GM12875 (cell line): ENCODE measurements around the gene ANKRD13C.

Experiments used
- H3K4me3 ChIP-seq: one replicate; pipeline ENCODE4 v1.5.1; 2011; ENCODE audit warnings: low read depth, low read length, control low read depth
- TF ChIP-seq, protein P1 (sequence below): IDR thresholded peaks from 2 replicates; pipeline ENCODE4 v1.5.1; 2011; ENCODE audit warnings: low read depth, mild to moderate bottlenecking, control low read depth, inconsistent platforms, low read length, moderate library complexity, borderline replicate concordance; ENCODE audit not compliant: insufficient read depth

ANKRD13C gene

DNA sequence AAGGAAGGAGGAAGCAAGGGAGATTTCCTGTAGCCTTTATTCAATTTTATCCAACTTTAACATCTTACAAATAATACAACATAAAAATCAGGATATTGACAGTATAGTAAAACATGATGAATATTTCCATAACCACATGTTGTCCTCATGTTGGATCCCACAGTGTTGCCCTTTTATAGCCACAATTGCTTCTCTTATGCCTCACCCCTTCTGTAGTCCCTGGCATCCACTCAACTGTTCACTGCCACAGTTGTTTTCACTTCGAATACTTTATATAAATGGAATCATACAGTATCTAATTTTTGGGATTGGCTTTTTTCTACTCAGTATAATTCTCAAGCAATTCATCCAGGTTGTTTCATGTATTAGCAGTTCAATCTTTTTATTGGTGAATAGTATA is 88.6 kb downstream of the ANKRD13C start:
- TF ChIP-seq, protein P1, sequence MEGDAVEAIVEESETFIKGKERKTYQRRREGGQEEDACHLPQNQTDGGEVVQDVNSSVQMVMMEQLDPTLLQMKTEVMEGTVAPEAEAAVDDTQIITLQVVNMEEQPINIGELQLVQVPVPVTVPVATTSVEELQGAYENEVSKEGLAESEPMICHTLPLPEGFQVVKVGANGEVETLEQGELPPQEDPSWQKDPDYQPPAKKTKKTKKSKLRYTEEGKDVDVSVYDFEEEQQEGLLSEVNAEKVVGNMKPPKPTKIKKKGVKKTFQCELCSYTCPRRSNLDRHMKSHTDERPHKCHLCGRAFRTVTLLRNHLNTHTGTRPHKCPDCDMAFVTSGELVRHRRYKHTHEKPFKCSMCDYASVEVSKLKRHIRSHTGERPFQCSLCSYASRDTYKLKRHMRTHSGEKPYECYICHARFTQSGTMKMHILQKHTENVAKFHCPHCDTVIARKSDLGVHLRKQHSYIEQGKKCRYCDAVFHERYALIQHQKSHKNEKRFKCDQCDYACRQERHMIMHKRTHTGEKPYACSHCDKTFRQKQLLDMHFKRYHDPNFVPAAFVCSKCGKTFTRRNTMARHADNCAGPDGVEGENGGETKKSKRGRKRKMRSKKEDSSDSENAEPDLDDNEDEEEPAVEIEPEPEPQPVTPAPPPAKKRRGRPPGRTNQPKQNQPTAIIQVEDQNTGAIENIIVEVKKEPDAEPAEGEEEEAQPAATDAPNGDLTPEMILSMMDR, result no peak
- no peak overlapping the region for H3K4me3 ChIP-seq

DNA sequence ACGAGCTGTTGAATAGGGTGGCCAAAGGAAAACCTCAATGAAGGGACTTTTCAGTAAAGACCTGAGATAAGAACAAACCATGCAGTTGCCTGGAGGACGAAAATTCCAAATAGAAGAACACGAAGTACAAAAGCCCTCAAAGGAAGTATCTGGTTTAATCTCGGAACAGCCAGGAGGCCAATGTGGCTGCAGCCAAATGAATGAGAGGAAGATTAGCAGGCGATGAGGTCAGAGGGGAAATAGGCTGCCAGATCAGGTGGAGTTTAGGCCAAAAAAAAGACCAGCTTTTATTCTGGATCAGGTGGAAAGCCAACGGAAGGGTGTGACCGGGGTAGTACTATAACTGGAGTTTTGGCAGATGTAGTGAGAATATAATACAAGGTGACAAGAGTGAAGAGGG is 89.7 kb downstream of the ANKRD13C start:
- TF ChIP-seq, protein P1, result no peak
- no peak overlapping the region for H3K4me3 ChIP-seq

DNA sequence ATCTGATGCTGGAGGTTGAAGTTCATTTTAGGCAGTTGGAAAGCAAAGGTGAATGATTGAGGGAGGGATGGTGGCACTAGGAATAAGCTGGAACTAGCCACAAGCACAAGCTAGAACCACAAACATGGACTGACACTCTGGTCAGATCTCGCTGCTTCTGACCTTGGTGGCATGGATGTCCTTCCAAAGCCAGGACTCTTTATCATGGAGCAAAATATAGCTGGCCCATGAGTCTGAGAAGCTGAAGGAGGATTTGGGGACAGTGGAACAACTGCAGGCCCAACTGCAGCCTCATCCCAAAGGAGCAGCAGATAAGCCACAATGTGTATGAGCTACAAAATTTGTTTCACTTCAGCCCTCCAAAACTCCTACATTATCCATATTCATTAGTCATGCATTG is 97.9 kb downstream of the ANKRD13C start:
- H3K4me3 ChIP-seq, result no peak overlapping the region
- TF ChIP-seq, protein P1, result no peak

DNA sequence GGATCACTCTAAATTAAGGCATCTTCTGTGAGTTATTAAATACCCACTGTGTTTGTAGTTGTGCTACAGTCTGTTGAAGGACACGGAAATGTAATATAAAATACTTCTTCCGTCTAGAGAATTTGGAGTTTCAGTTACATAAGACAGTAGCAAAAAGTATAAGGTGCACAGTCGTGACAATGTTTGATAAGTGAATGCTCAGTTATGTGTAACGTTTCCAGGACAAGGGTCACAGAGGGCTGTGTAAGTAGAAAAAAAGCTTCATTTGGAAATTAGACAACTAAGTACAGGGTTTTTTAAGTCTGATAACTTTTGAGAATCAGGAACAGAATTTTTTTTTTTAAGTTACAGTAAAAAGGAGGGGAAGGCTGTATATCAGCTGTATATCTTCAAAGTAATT is 105.8 kb downstream of the ANKRD13C start:
- TF ChIP-seq, protein P1, result no peak
- no peak overlapping the region for H3K4me3 ChIP-seq

DNA sequence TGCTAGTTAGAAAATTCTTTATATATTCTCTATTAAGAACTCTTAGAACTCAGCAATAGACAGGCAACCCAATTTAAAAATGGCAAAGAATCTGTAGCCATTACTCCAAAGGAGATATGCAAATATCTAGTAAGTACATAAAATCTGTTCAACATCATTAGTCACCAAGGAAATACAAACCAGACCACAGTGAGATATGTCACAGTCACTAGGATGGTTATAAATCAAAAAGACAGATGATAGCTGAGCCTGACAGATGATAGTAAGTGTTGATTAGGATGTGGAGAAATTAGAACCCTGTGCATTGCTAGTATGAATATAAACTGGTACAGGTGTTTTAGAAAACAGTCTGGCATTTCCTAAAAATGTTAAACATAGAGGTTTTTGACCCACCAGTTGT is 106.8 kb downstream of the ANKRD13C start:
- no peak overlapping the region for H3K4me3 ChIP-seq

DNA sequence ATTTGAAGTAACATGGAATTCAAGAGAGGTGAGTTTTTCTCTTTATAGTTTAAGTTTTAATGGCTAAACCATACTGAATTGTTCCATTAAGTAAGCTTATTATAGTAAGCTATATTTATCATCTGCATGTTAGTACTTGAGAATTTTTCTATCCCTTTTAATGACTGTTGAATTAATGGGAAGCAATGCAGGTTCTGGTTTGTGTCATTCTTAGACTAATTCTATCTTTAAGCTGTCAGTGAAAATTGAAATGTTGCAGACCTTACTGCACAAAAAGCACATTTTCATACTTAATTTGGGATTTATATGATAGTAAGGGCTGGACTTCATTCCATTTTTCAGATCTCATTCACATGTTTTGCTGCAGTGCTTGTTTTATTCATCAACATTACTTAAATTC is 107.4 kb downstream of the ANKRD13C start:
- no peak overlapping the region for H3K4me3 ChIP-seq
- TF ChIP-seq, protein P1, result no peak

More for the DNA sequence above, 106.8 kb downstream of the ANKRD13C start:
- TF ChIP-seq, protein P1, result no peak

DNA sequence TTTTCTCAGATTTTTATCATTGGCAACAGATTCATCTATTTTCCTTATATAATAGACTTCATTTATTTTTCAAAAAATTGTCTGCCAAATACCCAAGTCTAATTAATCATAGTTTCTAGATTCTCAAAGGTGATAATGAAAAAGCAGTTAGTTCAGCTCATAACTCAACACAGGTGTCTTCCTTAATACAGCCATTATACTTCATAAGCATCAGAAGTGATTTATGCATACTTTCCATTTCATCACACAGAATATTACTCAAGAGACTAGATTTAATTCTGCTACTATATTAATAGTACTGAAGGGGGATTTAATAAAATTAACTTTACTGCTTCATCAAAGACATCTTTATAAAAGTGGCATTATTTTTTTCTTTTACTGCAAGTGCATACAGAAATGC is 114.6 kb downstream of the ANKRD13C start:
- no peak overlapping the region for H3K4me3 ChIP-seq
- TF ChIP-seq, protein P1, result no peak
